C4-2B (cell line): ENCODE results near the gene S1PR4.

Experiments
- ZFX ChIP-seq: fragments of 450-650 bp; IDR thresholded peaks from 2 replicates; pipeline ENCODE4 v1.6.1; 2017
- TF ChIP-seq, protein P1 (sequence below): fragments of 450-650 bp; conservative IDR thresholded peaks from 2 replicates; pipeline ENCODE4 v1.5.1; 2017; ENCODE audit warnings: mild to moderate bottlenecking

- TF ChIP-seq, protein P1, sequence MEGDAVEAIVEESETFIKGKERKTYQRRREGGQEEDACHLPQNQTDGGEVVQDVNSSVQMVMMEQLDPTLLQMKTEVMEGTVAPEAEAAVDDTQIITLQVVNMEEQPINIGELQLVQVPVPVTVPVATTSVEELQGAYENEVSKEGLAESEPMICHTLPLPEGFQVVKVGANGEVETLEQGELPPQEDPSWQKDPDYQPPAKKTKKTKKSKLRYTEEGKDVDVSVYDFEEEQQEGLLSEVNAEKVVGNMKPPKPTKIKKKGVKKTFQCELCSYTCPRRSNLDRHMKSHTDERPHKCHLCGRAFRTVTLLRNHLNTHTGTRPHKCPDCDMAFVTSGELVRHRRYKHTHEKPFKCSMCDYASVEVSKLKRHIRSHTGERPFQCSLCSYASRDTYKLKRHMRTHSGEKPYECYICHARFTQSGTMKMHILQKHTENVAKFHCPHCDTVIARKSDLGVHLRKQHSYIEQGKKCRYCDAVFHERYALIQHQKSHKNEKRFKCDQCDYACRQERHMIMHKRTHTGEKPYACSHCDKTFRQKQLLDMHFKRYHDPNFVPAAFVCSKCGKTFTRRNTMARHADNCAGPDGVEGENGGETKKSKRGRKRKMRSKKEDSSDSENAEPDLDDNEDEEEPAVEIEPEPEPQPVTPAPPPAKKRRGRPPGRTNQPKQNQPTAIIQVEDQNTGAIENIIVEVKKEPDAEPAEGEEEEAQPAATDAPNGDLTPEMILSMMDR, result no peak
- TF ChIP-seq ZFX, result no peak
Observed at GRCh38 chr19:3193256-3194105, 14.9 kb downstream of the S1PR4 start.
